GM23338 (cell line): ENCODE results near the gene NTN1. TPM values are rescaled to one million over a fixed set of nuclear protein-coding genes. Genes with fewer than 3 reads are reported as not detected.

Experiments
- ATAC-seq: fragments of 200-7000 bp; cut with Tn5 transposase; 3 replicates; pipeline ENCODE4 v1.9.1; 2020
- DNase-seq: peaks from one replicate; pipeline ENCODE4 v3.0.0-alpha.2; 2015; ENCODE audit warnings: low spot score
- H2AFZ ChIP-seq: fragments of 200-600 bp; sonication (generic); 2 replicates; pipeline ENCODE4 v1.8.0; 2016; ENCODE audit warnings: antibody characterized with exemption, mild to moderate bottlenecking, moderate library complexity
- H3F3A ChIP-seq: fragments of 200-600 bp; sonication (generic); replicated peaks from 2 replicates; pipeline ENCODE4 v1.8.0; 2017; ENCODE audit warnings: antibody characterized with exemption, mixed run types, low read depth
- H3K27ac ChIP-seq: fragments of 200-600 bp; sonication (generic); 2 replicates; pipeline ENCODE4 v1.6.1; 2016; ENCODE audit warnings: low read depth
- H3K27me3 ChIP-seq: fragments of 200-600 bp; sonication (generic); 2 replicates; pipeline ENCODE4 v1.8.0; 2016; ENCODE audit warnings: mild to moderate bottlenecking, mixed run types, moderate library complexity; ENCODE audit not compliant: insufficient read depth
- H3K36me3 ChIP-seq: fragments of 200-600 bp; sonication (generic); 2 replicates; pipeline ENCODE4 v1.8.0; 2016; ENCODE audit warnings: mild to moderate bottlenecking; ENCODE audit not compliant: insufficient read depth
- H3K4me1 ChIP-seq: fragments of 200-600 bp; sonication (generic); 2 replicates; pipeline ENCODE4 v1.8.0; 2016; ENCODE audit warnings: mild to moderate bottlenecking, moderate library complexity; ENCODE audit not compliant: insufficient read depth
- H3K4me2 ChIP-seq: fragments of 200-600 bp; sonication (generic); 2 replicates; pipeline ENCODE4 v1.7.1; 2017; ENCODE audit warnings: mixed run types
- H3K4me3 ChIP-seq: fragments of 200-600 bp; sonication (generic); 2 replicates; pipeline ENCODE4 v1.6.1; 2016; ENCODE audit warnings: mixed run types
- H3K79me2 ChIP-seq: fragments of 200-600 bp; sonication (generic); replicated peaks from 2 replicates; pipeline ENCODE4 v1.8.0; 2017; ENCODE audit warnings: mild to moderate bottlenecking; ENCODE audit not compliant: insufficient read depth
- H3K9me2 ChIP-seq: fragments of 200-600 bp; sonication (generic); 2 replicates; pipeline ENCODE4 v1.8.0; 2017; ENCODE audit not compliant: insufficient read depth
- H4K20me1 ChIP-seq: fragments of 200-600 bp; sonication (generic); replicated peaks from 2 replicates; pipeline ENCODE4 v1.8.0; 2017; ENCODE audit warnings: mild to moderate bottlenecking; ENCODE audit not compliant: insufficient read depth
- H3K27ac Mint-ChIP-seq: 2 replicates; pipeline ENCODE4 v1.8.0; 2020; ENCODE audit warnings: inconsistent platforms, mild to moderate bottlenecking, moderate library complexity, mixed read lengths
- H3K27me3 Mint-ChIP-seq: 3 replicates; pipeline ENCODE4 v1.8.0; 2022; ENCODE audit warnings: low read depth, mild to moderate bottlenecking, moderate library complexity, mixed read lengths, inconsistent platforms; ENCODE audit not compliant: insufficient read depth, poor library complexity
- H3K36me3 Mint-ChIP-seq: 3 replicates; pipeline ENCODE4 v1.8.0; 2021; ENCODE audit warnings: low read depth, mild to moderate bottlenecking, inconsistent platforms, moderate library complexity, mixed read lengths
- H3K4me1 Mint-ChIP-seq: 3 replicates; pipeline ENCODE4 v1.8.0; 2020; ENCODE audit warnings: mild to moderate bottlenecking, inconsistent platforms, mixed read lengths
- H3K4me3 Mint-ChIP-seq: 3 replicates; pipeline ENCODE4 v1.8.0; 2021; ENCODE audit warnings: moderate library complexity, mild to moderate bottlenecking, inconsistent platforms, mixed read lengths
- H3K9me3 Mint-ChIP-seq: 3 replicates; pipeline ENCODE4 v1.8.0; 2020; ENCODE audit warnings: moderate library complexity, mild to moderate bottlenecking, inconsistent platforms, mixed read lengths
- CREB1 ChIP-seq: fragments of 250-450 bp; sonication (Bioruptor Pico); IDR thresholded peaks from 2 replicates; pipeline ENCODE4 v1.5.0; 2020; ENCODE audit warnings: low read depth, mild to moderate bottlenecking, moderate library complexity
- CTCF ChIP-seq, 2 experiments: fragments of 200-600 bp in 1 of 2; sonication (generic) in 1 of 2; conservative IDR thresholded peaks; 2 replicates each; pipeline versions ENCODE4 v1.5.1 to v1.6.1; 2016 to 2017; ENCODE audit warnings: antibody characterized with exemption in 2 of 2, low read depth in 2 of 2, mild to moderate bottlenecking in 2 of 2, moderate library complexity in 1 of 2
- ETS1 ChIP-seq: IDR thresholded peaks from 2 replicates; pipeline ENCODE4 v1.6.1; 2016; ENCODE audit warnings: antibody characterized with exemption
- EZH2 ChIP-seq: fragments of 200-600 bp; sonication (generic); IDR thresholded peaks from one replicate; pipeline ENCODE4 v1.8.0; 2017; ENCODE audit warnings: antibody characterized with exemption, mild to moderate bottlenecking, low read depth; ENCODE audit not compliant: unreplicated experiment
- EZH2phosphoT487 ChIP-seq: fragments of 200-600 bp; sonication (generic); IDR thresholded peaks from one replicate; pipeline ENCODE4 v1.8.1; 2018; ENCODE audit warnings: antibody characterized with exemption; ENCODE audit not compliant: unreplicated experiment
- JUNB ChIP-seq: IDR thresholded peaks from one replicate; pipeline ENCODE4 v1.6.1; 2016; ENCODE audit warnings: antibody characterized with exemption; ENCODE audit not compliant: unreplicated experiment
- NANOG ChIP-seq: IDR thresholded peaks from 2 replicates; pipeline ENCODE4 v1.6.1; 2016; ENCODE audit warnings: antibody characterized with exemption, borderline replicate concordance
- POLR2AphosphoS5 ChIP-seq: IDR thresholded peaks from 2 replicates; pipeline ENCODE4 v1.6.1; 2016; ENCODE audit warnings: antibody characterized with exemption, low read depth
- REST ChIP-seq: IDR thresholded peaks from one replicate; pipeline ENCODE4 v1.6.1; 2018; ENCODE audit warnings: antibody characterized with exemption; ENCODE audit not compliant: unreplicated experiment
- STAT1 ChIP-seq: IDR thresholded peaks from one replicate; pipeline ENCODE4 v1.6.1; 2016; ENCODE audit warnings: antibody characterized with exemption; ENCODE audit not compliant: unreplicated experiment
- ZNF114 ChIP-seq: fragments of 250-450 bp; sonication (Bioruptor Pico); IDR thresholded peaks from 2 replicates; pipeline ENCODE4 v1.5.0; 2020; ENCODE audit warnings: mild to moderate bottlenecking, moderate library complexity
- ZNF331 ChIP-seq: fragments of 250-450 bp; sonication (Bioruptor Pico); IDR thresholded peaks from 2 replicates; pipeline ENCODE4 v1.5.0; 2020; ENCODE audit warnings: low read depth, mild to moderate bottlenecking, moderate library complexity
- polyA plus RNA-seq: library from polyadenylated mRNA; unstranded; fragments of >200 nt; fragmentation: Nextera tagmentation; extraction: Ambion mirVana; gene quantifications from 2 replicates; pipeline ENCODE4 v1.2.1, GENCODE V29; 2016
- total RNA-seq: library from RNA; depleted of rRNA; stranded (reverse); fragments of >200 nt; shearing (Covaris generic); gene quantifications from 2 replicates; pipeline ENCODE4 v1.2.3, GENCODE V29; 2014

NTN1 gene
- total and polyA plus RNA-seq, 2 experiments from 2014 or later: 0.57 to 2.6 TPM

GRCh38 chr17:9024497-9024896, 3.2 kb downstream of the NTN1 start:
- peak; percentile 76 for DNase-seq

GRCh38 chr17:9026741-9027140, 5.4 kb downstream of the NTN1 start:
- no peaks in the 10 kb centered on the region for H3K9me3 Mint-ChIP-seq
- DNase-seq: no peak
- H3K27ac Mint-ChIP-seq: no peak overlapping the region
- H3K36me3 ChIP-seq: no peaks in the 10 kb centered on the region; the same call in 1 of the 2 replicates
- H3K4me3 ChIP-seq: no peak overlapping the region
- H3K4me2 ChIP-seq: no peak overlapping the region
- H3F3A ChIP-seq: no peaks in the 10 kb centered on the region; the same call in 1 of the 2 replicates
- no peak overlapping the region for H2AFZ ChIP-seq
- peaks cover 65% of the 10 kb centered on the region for H3K27me3 Mint-ChIP-seq
- no peaks in the 10 kb centered on the region for H3K9me2 ChIP-seq
- no peak overlapping the region for H3K4me3 Mint-ChIP-seq
- H3K4me1 Mint-ChIP-seq: peaks cover 37% of the 10 kb centered on the region
- peaks cover 43% of the 10 kb centered on the region for H3K4me1 ChIP-seq
- H3K36me3 Mint-ChIP-seq: no peaks in the 10 kb centered on the region; the same call in 2 of the 3 replicates
- no peak for ATAC-seq
- H3K27ac ChIP-seq: no peak overlapping the region
- no peaks in the 10 kb centered on the region; the same call in none of the 2 replicates for H4K20me1 ChIP-seq
- H3K27me3 ChIP-seq: peaks cover 72% of the 10 kb centered on the region
- H3K79me2 ChIP-seq: no peaks in the 10 kb centered on the region
- TF ChIP-seq EZH2: no peak
- no peak for TF ChIP-seq ZNF114 (CRISPR knock-in tag)
- no peak for TF ChIP-seq REST
- no peak for TF ChIP-seq ZNF331 (CRISPR knock-in tag)
- TF ChIP-seq JUNB: no peak
- no peak for TF ChIP-seq CREB1
- TF ChIP-seq POLR2AphosphoS5: no peak
- no peak for TF ChIP-seq STAT1
- no peak for TF ChIP-seq EZH2phosphoT487
- TF ChIP-seq CTCF (conservative IDR thresholded peaks at IDR 0.05; ENCODE audit: low read depth in 2 of 2): no peak
- no peak for TF ChIP-seq ETS1

More at GRCh38 chr17:9024497-9024896, 3.2 kb downstream of the NTN1 start:
- Histone ChIP-seq H3K4me1 (peaks cover 52% of the 10 kb centered on the region), H4K20me1 (no peaks in the 10 kb centered on the region; the same call in none of the 2 replicates), H3K4me2 (peak overlapping the region; percentile 73), H3F3A (peaks cover 10% of the 10 kb centered on the region; the same call in 1 of the 2 replicates), H2AFZ (no peak overlapping the region), H3K36me3 (no peaks in the 10 kb centered on the region; the same call in 1 of the 2 replicates), H3K9me2 (no peaks in the 10 kb centered on the region), H3K4me3 (peak overlapping the region; percentile 67), H3K27me3 (peaks cover 93% of the 10 kb centered on the region), H3K79me2 (no peaks in the 10 kb centered on the region), H3K27ac (no peak overlapping the region)
- ATAC-seq: peak; percentile 3; the same call in 1 of the 3 replicates
- Mint-ChIP-seq H3K4me3 (peak overlapping the region; percentile 64), H3K9me3 (no peaks in the 10 kb centered on the region), H3K27me3 (peaks cover 75% of the 10 kb centered on the region), H3K4me1 (peaks cover 43% of the 10 kb centered on the region), H3K27ac (no peak overlapping the region), H3K36me3 (no peaks in the 10 kb centered on the region; the same call in 2 of the 3 replicates)
- TF ChIP-seq NANOG (no peak), EZH2 (peak; percentile 58)
